Kidney (tissue), 14 donors: ENCODE results near the gene SPIRE1. TPM values are rescaled to one million over a fixed set of nuclear protein-coding genes. Genes with fewer than 3 reads are reported as not detected.
"Not testable (repeated sequence)": the region's sequence is repeated elsewhere in the genome, so short reads cannot be mapped to it uniquely, and the experiment has no call there.

Experiments
- DNase-seq, 5 donors: peaks; one replicate each; pipeline ENCODE4 v3.0.0-alpha.2; 2013 to 2020
- FAIRE-seq: peaks from 2 replicates; lab custom pipeline; 2012; peaks lifted over from hg19 to GRCh38; lab: Jason Lieb, UNC
- H3K27ac ChIP-seq, 2 donors: one replicate each; pipeline ENCODE4 v1.7.0; 2013; ENCODE audit warnings: low read depth in 2 of 2, low read length in 2 of 2, inconsistent platforms in 1 of 2
- H3K27me3 ChIP-seq: one replicate; pipeline ENCODE4 v1.7.1; 2013; ENCODE audit warnings: low read length, inconsistent platforms; ENCODE audit not compliant: control insufficient read depth, insufficient read depth
- H3K36me3 ChIP-seq, 3 donors: one replicate each; pipeline versions ENCODE4 v1.7.0 to v1.7.1; 2013; ENCODE audit warnings: low read length in 3 of 3, control low read depth in 1 of 3, inconsistent platforms in 1 of 3; ENCODE audit not compliant: insufficient read depth in 3 of 3, control insufficient read depth in 2 of 3
- H3K4me1 ChIP-seq, 3 donors: one replicate each; pipeline versions ENCODE4 v1.7.0 to v1.7.1; 2013; ENCODE audit warnings: low read length in 3 of 3, inconsistent platforms in 1 of 3, low read depth in 1 of 3; ENCODE audit not compliant: control insufficient read depth in 2 of 3, insufficient read depth in 2 of 3
- H3K4me3 ChIP-seq, 3 donors: one replicate each; pipeline versions ENCODE4 v1.7.0 to v1.8.1; 2013; ENCODE audit warnings: low read length in 3 of 3, control low read depth in 1 of 3, inconsistent platforms in 1 of 3
- H3K9ac ChIP-seq, 3 donors: one replicate each; pipeline versions ENCODE4 v1.7.0 to v1.7.1; 2013; ENCODE audit warnings: low read length in 3 of 3, control low read depth in 1 of 3, inconsistent platforms in 1 of 3
- H3K9me3 ChIP-seq, 3 donors: one replicate each; pipeline versions ENCODE4 v1.7.0 to v1.7.1; 2013; ENCODE audit warnings: low read length in 3 of 3, control low read depth in 1 of 3, inconsistent platforms in 1 of 3; ENCODE audit not compliant: control insufficient read depth in 2 of 3, insufficient read depth in 1 of 3
- intact Hi-C: fragments of 100-400 bp; cut with DNase I; formaldehyde crosslinking; loops from one replicate; pipeline ENCODE4 v1.11.1; 2022
- polyA plus RNA-seq: library from polyadenylated mRNA; stranded (reverse); fragments of 350-450 nt; fragmentation: Illumina TruSeq; extraction: RNeasy Lipid Tissue Mini Kit (QIAGEN cat#74804); gene quantifications from one replicate; pipeline ENCODE4 v1.2.3, GENCODE V29; 2014; ENCODE audit warnings: low read depth, low replicate concordance; ENCODE audit not compliant: insufficient read depth
- total RNA-seq: library from RNA; stranded (reverse); fragmentation: NEBNext Ultra II Directional; extraction: Animal tissue kit (Norgen Biotek cat#: 25700); gene quantifications from one replicate; pipeline ENCODE4 v1.2.1, GENCODE V29; 2021
- TF ChIP-seq, protein P1 (sequence below): IDR thresholded peaks from 3 replicates; pipeline ENCODE4 v1.5.1; 2012; ENCODE audit warnings: mild to moderate bottlenecking, moderate library complexity, borderline replicate concordance; ENCODE audit not compliant: insufficient read depth; ENCODE audit errors: extremely low read depth
- donor health status: control.
- donor health status: control.
- donor health status: control.
- donor health status: control.
- donor health status: control.
- donor health status: DM: yes; HTN: yes; CAD: no.
- donor health status: Normal renal cell carcinoma (clear cell type).

The SPIRE1 gene
- total and polyA plus RNA-seq, 2 donors from 2014 or later = 12.3 to 35.1 TPM

DNA sequence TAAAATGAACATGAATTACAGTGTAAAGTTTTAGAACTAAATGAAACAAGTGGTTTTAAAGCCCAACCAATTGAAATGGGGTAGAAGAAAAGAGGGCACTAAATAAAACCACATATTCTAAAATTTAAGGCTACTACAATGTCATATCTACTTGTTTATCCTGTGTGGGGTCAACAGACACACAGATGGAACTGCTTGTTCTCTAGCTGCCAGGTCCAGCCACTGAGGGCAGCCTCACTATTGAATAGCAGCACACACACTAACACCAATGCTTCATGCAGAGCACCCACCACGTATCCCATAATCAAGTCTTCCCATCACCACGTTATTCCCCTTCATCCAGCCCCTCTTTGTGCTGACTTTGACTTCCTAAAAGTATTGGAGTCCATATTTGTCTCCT, 88.1 kb downstream of the SPIRE1 start:
- TF ChIP-seq, protein P1, sequence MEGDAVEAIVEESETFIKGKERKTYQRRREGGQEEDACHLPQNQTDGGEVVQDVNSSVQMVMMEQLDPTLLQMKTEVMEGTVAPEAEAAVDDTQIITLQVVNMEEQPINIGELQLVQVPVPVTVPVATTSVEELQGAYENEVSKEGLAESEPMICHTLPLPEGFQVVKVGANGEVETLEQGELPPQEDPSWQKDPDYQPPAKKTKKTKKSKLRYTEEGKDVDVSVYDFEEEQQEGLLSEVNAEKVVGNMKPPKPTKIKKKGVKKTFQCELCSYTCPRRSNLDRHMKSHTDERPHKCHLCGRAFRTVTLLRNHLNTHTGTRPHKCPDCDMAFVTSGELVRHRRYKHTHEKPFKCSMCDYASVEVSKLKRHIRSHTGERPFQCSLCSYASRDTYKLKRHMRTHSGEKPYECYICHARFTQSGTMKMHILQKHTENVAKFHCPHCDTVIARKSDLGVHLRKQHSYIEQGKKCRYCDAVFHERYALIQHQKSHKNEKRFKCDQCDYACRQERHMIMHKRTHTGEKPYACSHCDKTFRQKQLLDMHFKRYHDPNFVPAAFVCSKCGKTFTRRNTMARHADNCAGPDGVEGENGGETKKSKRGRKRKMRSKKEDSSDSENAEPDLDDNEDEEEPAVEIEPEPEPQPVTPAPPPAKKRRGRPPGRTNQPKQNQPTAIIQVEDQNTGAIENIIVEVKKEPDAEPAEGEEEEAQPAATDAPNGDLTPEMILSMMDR = no peak
- Histone ChIP-seq H3K27ac (no peak overlapping the region), H3K4me1 (peaks cover 0 to 3% (median 0%) of the 10 kb centered on the region in 3 donors), H3K9me3 (no peaks in the 10 kb centered on the region), H3K36me3 (no peaks in the 10 kb centered on the region), H3K27me3 (no peaks in the 10 kb centered on the region), H3K4me3 (no peak overlapping the region), H3K9ac (no peak overlapping the region)
- no peak for DNase-seq
- no peak for FAIRE-seq
- intact Hi-C loops = no loop called here

GRCh38 chr18:12567849-12568248, 90.1 kb downstream of the SPIRE1 start:
- Histone ChIP-seq H3K9me3 (no peaks in the 10 kb centered on the region), H3K4me1 (peaks cover 0 to 3% (median 0%) of the 10 kb centered on the region in 3 donors), H3K36me3 (no peaks in the 10 kb centered on the region), H3K9ac (no peak overlapping the region), H3K4me3 (no peak overlapping the region), H3K27ac (no peak overlapping the region), H3K27me3 (no peaks in the 10 kb centered on the region)
- FAIRE-seq = no peak
- DNase-seq = no peak
- intact Hi-C loops = no loop called here
- TF ChIP-seq, protein P1 = no peak

DNA sequence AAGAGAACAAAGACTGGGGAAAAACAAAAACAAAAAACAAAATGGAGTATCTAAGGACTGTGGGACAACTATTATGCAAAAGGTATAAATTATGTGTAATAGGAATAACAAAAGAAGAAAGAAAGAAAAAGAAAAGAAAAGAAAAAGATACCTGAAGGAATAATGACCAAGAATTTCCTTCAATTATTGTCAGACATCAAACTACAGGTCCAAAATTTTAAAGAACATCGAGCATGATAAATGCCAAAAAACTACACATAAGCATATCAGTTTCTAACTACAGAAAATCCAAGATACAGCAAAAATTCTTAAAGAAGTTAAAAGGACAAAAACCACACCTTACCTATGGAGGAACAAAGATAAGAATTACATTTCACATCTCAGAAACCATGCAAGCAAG, 93.0 kb downstream of the SPIRE1 start:
- TF ChIP-seq, protein P1 = no peak
- H3K9me3 ChIP-seq = no peaks in the 10 kb centered on the region
- H3K27ac ChIP-seq = no peak overlapping the region
- DNase-seq = no peak
- no peak for FAIRE-seq
- H3K27me3 ChIP-seq = no peaks in the 10 kb centered on the region
- intact Hi-C loops = no loop called here
- H3K4me1 ChIP-seq = peaks cover 0 to 1% (median 0%) of the 10 kb centered on the region in 3 donors
- H3K9ac ChIP-seq = no peak overlapping the region
- no peaks in the 10 kb centered on the region for H3K36me3 ChIP-seq
- H3K4me3 ChIP-seq = no peak overlapping the region

- no peaks in the 10 kb centered on the region for H3K27me3 ChIP-seq
- no peaks in the 10 kb centered on the region for H3K9me3 ChIP-seq
- H3K36me3 ChIP-seq = no peaks in the 10 kb centered on the region
- FAIRE-seq (no peak), DNase-seq (no peak)
- H3K4me1 ChIP-seq = no peaks in the 10 kb centered on the region
- H3K4me3 ChIP-seq = no peak overlapping the region
- H3K27ac ChIP-seq = no peak overlapping the region
- TF ChIP-seq, protein P1 = no peak
- intact Hi-C loops = no loop called here
- no peak overlapping the region for H3K9ac ChIP-seq
Measured at GRCh38 chr18:12564378-12564777, 93.5 kb downstream of the SPIRE1 start.

- H3K9ac ChIP-seq, intact Hi-C loops, H3K27ac ChIP-seq, H3K4me3 ChIP-seq, H3K4me1 ChIP-seq, H3K27me3 ChIP-seq, FAIRE-seq, H3K36me3 ChIP-seq, H3K9me3 ChIP-seq, DNase-seq: not testable (repeated sequence)
Measured at GRCh38 chr18:12560600-12560999, 97.3 kb downstream of the SPIRE1 start.
